Body of pancreas (tissue), 4 donors: ENCODE measurements around the gene CPB1.

Source experiments
- CTCF ChIP-seq, 7 experiments: fragments of 450-650 bp in 4 of 7; fragments of 200-600 bp in 3 of 7; sonication (generic) in 3 of 7; IDR thresholded peaks; one replicate each; pipeline ENCODE4 v1.5.1; 2016 to 2019; ENCODE audit warnings: antibody characterized with exemption in 7 of 7
- POLR2A ChIP-seq, 3 donors: fragments of 450-650 bp; IDR thresholded peaks; one replicate each; pipeline ENCODE4 v1.6.1; 2016; ENCODE audit warnings: antibody characterized with exemption in 3 of 3, mild to moderate bottlenecking in 2 of 3

- TF ChIP-seq CTCF (IDR thresholded peaks at IDR 0.05) (no peak), POLR2A (IDR thresholded peaks at IDR 0.05) (no peak)
Measured at GRCh38 chr3:148881286-148881685, 53.7 kb downstream of the CPB1 start.
